Activated CD8-positive, alpha-beta T cell treated with anti-CD3 and anti-CD28 coated beads for 36 hours (primary cell): ENCODE data around the gene OR52I2. TPM values are rescaled to one million over a fixed set of nuclear protein-coding genes. Genes with fewer than 3 reads are reported as not detected.

ENCODE experiments used
- ATAC-seq: fragments of 200-7000 bp; cut with Tn5 transposase; one replicate; pipeline ENCODE4 v1.10.0; 2021; ENCODE audit warnings: mild to moderate bottlenecking, moderate library complexity
- CTCF ChIA-PET: fragments of 350-600 bp; sonication (Branson Sonifier 250); formaldehyde crosslinking; loops from one replicate; lab custom pipeline; 2021; ENCODE audit warnings: antibody characterized with exemption; lab: Charles Lee
- POLR2A ChIA-PET: fragments of 350-600 bp; sonication (Branson Sonifier 250); formaldehyde crosslinking; loops from one replicate; lab custom pipeline; 2021; ENCODE audit warnings: antibody characterized with exemption; lab: Charles Lee
- DNase-seq: peaks from one replicate; pipeline ENCODE4 v3.0.0-alpha.2; 2020
- H3K27ac Mint-ChIP-seq: one replicate; pipeline ENCODE4 v1.8.0; 2021; ENCODE audit warnings: mild to moderate bottlenecking, mixed read lengths
- H3K27me3 Mint-ChIP-seq: one replicate; pipeline ENCODE4 v1.8.0; 2021; ENCODE audit warnings: mixed read lengths
- H3K36me3 Mint-ChIP-seq: one replicate; pipeline ENCODE4 v1.8.0; 2021; ENCODE audit warnings: low read depth, mixed read lengths
- H3K4me1 Mint-ChIP-seq: one replicate; pipeline ENCODE4 v1.8.0; 2021; ENCODE audit warnings: low read depth, mixed read lengths
- H3K4me3 Mint-ChIP-seq: one replicate; pipeline ENCODE4 v1.8.0; 2021; ENCODE audit warnings: mild to moderate bottlenecking, moderate library complexity, mixed read lengths
- H3K9me3 Mint-ChIP-seq: one replicate; pipeline ENCODE4 v1.8.0; 2021; ENCODE audit warnings: mixed read lengths
- intact Hi-C: fragments of 100-400 bp; cut with micrococcal nuclease; formaldehyde crosslinking; loops from one replicate; pipeline ENCODE4 v1.10.0; 2022
- total RNA-seq, 2 experiments: library from RNA; stranded (reverse); gene quantifications; one replicate each; pipeline ENCODE4 v1.2.3, GENCODE V29; 2021
- TF ChIP-seq, protein P1 (sequence below): fragments of 200-600 bp; IDR thresholded peaks from one replicate; pipeline ENCODE4 v1.8.0; 2022; ENCODE audit warnings: antibody characterized with exemption, mild to moderate bottlenecking

Gene OR52I2
- not detected for total RNA-seq

GRCh38 chr11:4581443-4581842, at the start of gene OR52I2:
OR52I2 (plus strand) TSS chr11:4581743.
- H3K4me3 Mint-ChIP-seq, result no peak within 1 kb of the TSS
- no peak for ATAC-seq
- DNase-seq, result no peak
- intact Hi-C loops, result no loop called here
- H3K27me3 Mint-ChIP-seq, result peaks cover 33% of the 10 kb centered on the region
- H3K9me3 Mint-ChIP-seq, result no peaks in the 10 kb centered on the region
- no peaks in the 10 kb centered on the region for H3K36me3 Mint-ChIP-seq
- CTCF ChIA-PET, result no interaction called here
- TF ChIP-seq, protein P1, sequence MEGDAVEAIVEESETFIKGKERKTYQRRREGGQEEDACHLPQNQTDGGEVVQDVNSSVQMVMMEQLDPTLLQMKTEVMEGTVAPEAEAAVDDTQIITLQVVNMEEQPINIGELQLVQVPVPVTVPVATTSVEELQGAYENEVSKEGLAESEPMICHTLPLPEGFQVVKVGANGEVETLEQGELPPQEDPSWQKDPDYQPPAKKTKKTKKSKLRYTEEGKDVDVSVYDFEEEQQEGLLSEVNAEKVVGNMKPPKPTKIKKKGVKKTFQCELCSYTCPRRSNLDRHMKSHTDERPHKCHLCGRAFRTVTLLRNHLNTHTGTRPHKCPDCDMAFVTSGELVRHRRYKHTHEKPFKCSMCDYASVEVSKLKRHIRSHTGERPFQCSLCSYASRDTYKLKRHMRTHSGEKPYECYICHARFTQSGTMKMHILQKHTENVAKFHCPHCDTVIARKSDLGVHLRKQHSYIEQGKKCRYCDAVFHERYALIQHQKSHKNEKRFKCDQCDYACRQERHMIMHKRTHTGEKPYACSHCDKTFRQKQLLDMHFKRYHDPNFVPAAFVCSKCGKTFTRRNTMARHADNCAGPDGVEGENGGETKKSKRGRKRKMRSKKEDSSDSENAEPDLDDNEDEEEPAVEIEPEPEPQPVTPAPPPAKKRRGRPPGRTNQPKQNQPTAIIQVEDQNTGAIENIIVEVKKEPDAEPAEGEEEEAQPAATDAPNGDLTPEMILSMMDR, result no peak
- H3K27ac Mint-ChIP-seq, result no peak within 1 kb of the TSS
- POLR2A ChIA-PET, result no interaction called here
- H3K4me1 Mint-ChIP-seq, result no peaks in the 10 kb centered on the region

- POLR2A ChIA-PET, result no interaction called here
- DNase-seq (peak; percentile 66), ATAC-seq (peak; percentile 81)
- Mint-ChIP-seq H3K27ac (no peak overlapping the region), H3K9me3 (no peaks in the 10 kb centered on the region), H3K4me3 (no peak overlapping the region), H3K4me1 (no peaks in the 10 kb centered on the region), H3K27me3 (peaks cover 2% of the 10 kb centered on the region), H3K36me3 (no peaks in the 10 kb centered on the region)
- TF ChIP-seq, protein P1, result peak; percentile 58
- intact Hi-C loops, result loop anchor here (2.0 kb wide), 1 partner anchor 353 kb away; no protein-coding TSS in a partner anchor
- CTCF ChIA-PET, result interaction anchor here (0.6 to 6.8 kb wide), 13 partner anchors 8 to 360 kb away, joined by 3 to 107 read pairs (median 3); no protein-coding TSS in a partner anchor
Observed at GRCh38 chr11:4539603-4540219, 41.8 kb upstream of the OR52I2 start.

DNA sequence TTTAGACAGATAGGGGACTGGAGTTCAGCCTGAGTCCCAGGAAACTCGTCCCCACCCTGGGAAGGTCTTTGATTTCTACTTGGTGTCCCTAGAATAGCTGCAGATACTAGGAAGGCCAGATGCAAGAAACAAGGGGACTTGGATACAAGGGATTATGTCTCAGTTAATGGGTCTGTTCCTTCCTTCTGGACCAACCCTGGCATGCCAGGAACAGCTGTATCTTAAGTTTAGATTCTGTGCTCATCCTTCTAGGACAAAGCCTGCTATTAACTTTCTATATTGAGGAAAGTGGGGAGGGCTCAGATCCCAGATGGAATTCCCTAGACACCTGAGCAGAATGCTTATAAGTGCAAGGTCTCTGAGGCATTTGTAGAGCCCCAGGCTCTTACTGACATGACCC, 40.5 kb upstream of the OR52I2 start:
- TF ChIP-seq, protein P1, result no peak

GRCh38 chr11:4543561-4543960, 38.0 kb upstream of the OR52I2 start:
- no peaks in the 10 kb centered on the region for H3K4me1 Mint-ChIP-seq
- no peak for DNase-seq
- intact Hi-C loops, result no loop called here
- peaks cover 2% of the 10 kb centered on the region for H3K27me3 Mint-ChIP-seq
- POLR2A ChIA-PET, result no interaction called here
- no peaks in the 10 kb centered on the region for H3K36me3 Mint-ChIP-seq
- TF ChIP-seq, protein P1, result no peak
- H3K27ac Mint-ChIP-seq, result no peak overlapping the region
- ATAC-seq, result no peak
- H3K4me3 Mint-ChIP-seq, result no peak overlapping the region
- CTCF ChIA-PET, result interaction anchor here (0.7 to 6.8 kb wide), 3 partner anchors 9 to 362 kb away, joined by 3 to 107 read pairs (median 3); no protein-coding TSS in a partner anchor
- H3K9me3 Mint-ChIP-seq, result no peaks in the 10 kb centered on the region

More for the DNA sequence above, 40.5 kb upstream of the OR52I2 start:
- DNase-seq, result no peak
- Mint-ChIP-seq H3K36me3 (no peaks in the 10 kb centered on the region), H3K4me1 (no peaks in the 10 kb centered on the region), H3K27ac (no peak overlapping the region), H3K27me3 (peaks cover 2% of the 10 kb centered on the region), H3K9me3 (no peaks in the 10 kb centered on the region), H3K4me3 (no peak overlapping the region)
- ChIA-PET POLR2A (no interaction called here), CTCF (interaction anchor here (1.1 to 6.8 kb wide), 4 partner anchors 10 to 354 kb away, joined by 3 to 107 read pairs (median 4); no protein-coding TSS in a partner anchor)
- intact Hi-C loops, result no loop called here
- ATAC-seq, result no peak

DNA sequence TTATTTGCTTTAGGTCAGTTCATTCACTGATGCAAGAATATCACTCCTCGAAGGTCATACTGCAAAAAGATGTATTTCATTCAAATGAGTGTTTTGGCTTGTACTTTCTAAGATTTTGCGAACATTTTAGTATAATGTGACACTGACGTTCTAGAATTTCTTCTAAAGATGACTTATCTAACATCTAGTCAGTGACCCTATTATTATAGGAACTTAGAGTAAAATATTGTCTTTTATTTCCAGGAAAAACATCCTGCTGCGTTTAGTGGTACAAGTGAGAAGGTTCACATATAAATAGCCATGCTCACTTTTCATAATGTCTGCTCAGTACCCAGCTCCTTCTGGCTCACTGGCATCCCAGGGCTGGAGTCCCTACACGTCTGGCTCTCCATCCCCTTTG, 36.7 kb upstream of the OR52I2 start, which contains the start of gene OR52M1:
OR52M1 (plus strand) TSS at position 301 of the 400 bp plus-strand sequence; CDS start at position 301, 0 bp downstream.
- intact Hi-C loops, result no loop called here
- CTCF ChIA-PET, result no interaction called here
- H3K4me3 Mint-ChIP-seq, result no peak within 1 kb of the TSS

More for the DNA sequence above, 36.7 kb upstream of the OR52I2 start, which contains the start of gene OR52M1:
- DNase-seq (no peak), ATAC-seq (no peak)
- no peaks in the 10 kb centered on the region for H3K4me1 Mint-ChIP-seq
- H3K27ac Mint-ChIP-seq, result no peak within 1 kb of the TSS
- H3K9me3 Mint-ChIP-seq, result no peaks in the 10 kb centered on the region
- H3K36me3 Mint-ChIP-seq, result no peaks in the 10 kb centered on the region
- POLR2A ChIA-PET, result no interaction called here
- peaks cover 4% of the 10 kb centered on the region for H3K27me3 Mint-ChIP-seq
- TF ChIP-seq, protein P1, result no peak
